ENCODE results near the gene ITM2C. TPM values are rescaled to one million over a fixed set of nuclear protein-coding genes. Genes with fewer than 3 reads are reported as not detected.

The ITM2C gene
- total and polyA plus RNA-seq, 9 of the 15 experiments (the other 6 are each of a cell fraction or from before 2014, with no cell fraction given), result 0.49 to 58.8 (median 21.5) TPM

- ChIA-PET POLR2A (interaction anchor here (0.6 kb wide), 1 partner anchor 200 kb away, joined by 3 read pairs; no protein-coding TSS in a partner anchor), CTCF (ENCODE audit: low intra/inter-chr PET ratio) (no interaction called here)
- Histone ChIP-seq H3K9me3 (replicated peaks; ENCODE audit: control insufficient read depth, insufficient read depth, low read depth, low read length) (no peaks in the 10 kb centered on the region), H3K79me2 (ENCODE audit: control insufficient read depth, insufficient read depth, low read length) (peaks cover 4% of the 10 kb centered on the region; the same call in 1 of the 3 replicates), H3K27ac (ENCODE audit: extremely low read depth, low read depth, low read length) (no peak overlapping the region), H3K4me3 (no peak overlapping the region), H3K4me1 (replicated peaks in 1 of 2; ENCODE audit: control insufficient read depth in 2 of 2, insufficient read depth in 2 of 2, low read length in 2 of 2) (peaks cover 0 to 46% of the 10 kb centered on the region in 2 experiments; a peak in 3 of 5 replicates), H3K36me3 (ENCODE audit: control insufficient read depth, insufficient read depth, low read length) (no peaks in the 10 kb centered on the region), H4K20me1 (replicated peaks; ENCODE audit: control insufficient read depth, insufficient read depth, low read length) (peaks cover 5% of the 10 kb centered on the region), H3K27me3 (ENCODE audit: control insufficient read depth in 2 of 2, insufficient read depth in 2 of 2, low read length in 2 of 2) (peaks cover 2 to 26% of the 10 kb centered on the region in 2 experiments; a peak in 3 of 5 replicates), H3K9ac (ENCODE audit: insufficient read depth in 1 of 2, low read depth in 2 of 2, low read length in 2 of 2) (peak overlapping the region in 1 of 2 experiments; percentile 74; a peak in 2 of 4 replicates), H3K9me1 (ENCODE audit: control insufficient read depth, insufficient read depth, low read length) (no peaks in the 10 kb centered on the region), H3K4me2 (ENCODE audit: insufficient read depth, low read length) (no peak overlapping the region), H2AFZ (ENCODE audit: low read depth, low read length) (no peak overlapping the region)
- FAIRE-seq (no peak), DNase-seq (ENCODE audit: extremely low read depth in 1 of 4, low spot score in 3 of 4) (peak in 1 of 4 experiments; percentile 23), ATAC-seq (no peak)
- intact Hi-C loops (cut with micrococcal nuclease), result no loop called here
- in situ Hi-C loops (cut with MboI), result no loop called here
- 50% methylated on average over 3 of the region's 35 CpGs for WGBS (ENCODE audit: insufficient coverage, low coverage, missing lambda C conversion rate)
- BruUV-seq (replicated peaks), result no TSS peak
- TF ChIP-seq PRDM10 (IDR thresholded peaks at IDR 0.05; ENCODE audit: partially characterized antibody), result peak; percentile 98
- TF ChIP-seq RBM22 (IDR thresholded peaks at IDR 0.05; ENCODE audit: low read depth, low read length, poor library complexity, severe bottlenecking), result no peak
- no peak for TF ChIP-seq CREBBP (IDR thresholded peaks at IDR 0.05; ENCODE audit: low read depth, low read length)
- TF ChIP-seq RBM39 (optimal IDR thresholded peaks at IDR 0.05; ENCODE audit: low read depth, low read length), result no peak
- TF ChIP-seq ZNF395 (CRISPR knock-in tag; IDR thresholded peaks at IDR 0.05), result no peak
- TF ChIP-seq POLR2G (IDR thresholded peaks at IDR 0.05; ENCODE audit: low read depth, low read length), result 0 out of 2 replicates have a peak, but pooled peaks have one; percentile 21
- TF ChIP-seq FOXK2 (conservative IDR thresholded peaks at IDR 0.05 in 1 of 2, IDR thresholded peaks at IDR 0.05 in 1 of 2; ENCODE audit: low read depth in 2 of 2), result peak in 1 of 2 experiments; percentile 62; a peak in 1 of 4 replicates
- TF ChIP-seq PCBP1 (IDR thresholded peaks at IDR 0.05; ENCODE audit: low read depth, low read length, poor library complexity, severe bottlenecking), result peak; percentile 35
- TF ChIP-seq ZNF75A (CRISPR knock-in tag; IDR thresholded peaks at IDR 0.05), result no peak
- no peak for TF ChIP-seq NFIX (CRISPR knock-in tag; IDR thresholded peaks at IDR 0.05; ENCODE audit: low read depth)
- no peak for TF ChIP-seq ZNF253 (CRISPR knock-in tag; conservative IDR thresholded peaks at IDR 0.05)
- TF ChIP-seq BACH1 (tag; IDR thresholded peaks at IDR 0.05), result no peak
- TF ChIP-seq ZNF232 (CRISPR knock-in tag; IDR thresholded peaks at IDR 0.05), result no peak
- TF ChIP-seq SMAD3 (CRISPR knock-in tag; conservative IDR thresholded peaks at IDR 0.05), result no peak
- no peak for TF ChIP-seq ZNF57 (CRISPR knock-in tag; IDR thresholded peaks at IDR 0.05)
- TF ChIP-seq SP1 (CRISPR knock-in tag; IDR thresholded peaks at IDR 0.05), result no peak
Measured at GRCh38 chr2:230865766-230866755, 1.3 kb downstream of the ITM2C start.
